SK-N-SH (cell line): Measurements from ENCODE around the gene CC2D2B. TPM values are rescaled to one million over a fixed set of nuclear protein-coding genes. Genes with fewer than 3 reads are reported as not detected.

ENCODE experiments used
- CTCF ChIA-PET: fragments of 300-600, 350-600 bp; formaldehyde crosslinking; extraction: SDS; loops from one replicate; lab custom pipeline; 2021; lab: Yijun Ruan, JAX
- POLR2A ChIA-PET: fragments of 350-600 bp; sonication (Branson Sonifier 250); formaldehyde crosslinking; extraction: SDS; loops from one replicate; lab custom pipeline; 2020; ENCODE audit warnings: antibody characterized with exemption, inconsistent platforms; lab: Yijun Ruan, JAX
- DNase-seq: peaks from one replicate; pipeline ENCODE4 v3.0.0; 2012
- H2AFZ ChIP-seq: fragments of 200-600 bp; sonication (generic); 2 replicates; pipeline ENCODE4 v1.8.1; 2016; ENCODE audit warnings: antibody characterized with exemption, mild to moderate bottlenecking, low read depth
- H3F3A ChIP-seq: fragments of 200-600 bp; sonication (generic); replicated peaks from 2 replicates; pipeline ENCODE3; 2016; ENCODE audit warnings: antibody characterized with exemption, mild to moderate bottlenecking; ENCODE audit not compliant: insufficient read depth
- H3K27ac ChIP-seq, 2 experiments: fragments of 200-500 bp in 1 of 2; fragments of 200-600 bp in 1 of 2; sonication (Bioruptor generic) in 1 of 2; sonication (generic), shearing (Covaris generic) in 1 of 2; 2 replicates each; pipeline versions ENCODE4 v1.5.1 to v1.6.1; 2014 to 2016; ENCODE audit warnings: low read depth in 2 of 2, inconsistent platforms in 1 of 2, low read length in 1 of 2, mild to moderate bottlenecking in 1 of 2, mixed read lengths in 1 of 2
- H3K27me3 ChIP-seq: fragments of 200-600 bp; sonication (generic), shearing (Covaris generic); 2 replicates; pipeline ENCODE4 v1.6.1; 2016; ENCODE audit warnings: mixed run types; ENCODE audit not compliant: insufficient read depth
- H3K36me3 ChIP-seq, 2 experiments: fragments of 200-500 bp in 1 of 2; fragments of 200-600 bp in 1 of 2; sonication (Bioruptor generic) in 1 of 2; sonication (generic) in 1 of 2; replicated peaks in 1 of 2; 2 replicates each; pipeline versions ENCODE3 to v1.5.1; 2014 to 2016; ENCODE audit warnings: low read length in 1 of 2, mild to moderate bottlenecking in 1 of 2; ENCODE audit not compliant: insufficient read depth in 2 of 2, control insufficient read depth in 1 of 2
- H3K4me1 ChIP-seq, 2 experiments: fragments of 200-500 bp in 1 of 2; fragments of 200-600 bp in 1 of 2; sonication (Bioruptor generic) in 1 of 2; sonication (generic), shearing (Covaris generic) in 1 of 2; 2 replicates each; pipeline versions ENCODE4 v1.5.1 to v1.6.1; 2014 to 2016; ENCODE audit warnings: low read depth in 1 of 2, low read length in 1 of 2, mixed run types in 1 of 2; ENCODE audit not compliant: insufficient read depth in 2 of 2, control insufficient read depth in 1 of 2
- H3K4me2 ChIP-seq: fragments of 200-600 bp; sonication (generic), shearing (Covaris generic); 2 replicates; pipeline ENCODE4 v1.6.1; 2017; ENCODE audit warnings: mixed run types
- H3K4me3 ChIP-seq, 2 experiments: fragments of 200-500 bp in 1 of 2; fragments of 200-600 bp in 1 of 2; sonication (Bioruptor generic) in 1 of 2; sonication (generic), shearing (Covaris generic) in 1 of 2; 2 replicates each; pipeline versions ENCODE4 v1.5.1 to v1.8.1; 2014 to 2016; ENCODE audit warnings: low read depth in 2 of 2, inconsistent platforms in 1 of 2, low read length in 1 of 2, mild to moderate bottlenecking in 1 of 2, mixed read lengths in 1 of 2, moderate library complexity in 1 of 2
- H3K79me2 ChIP-seq: fragments of 200-600 bp; sonication (generic); 2 replicates; pipeline ENCODE4 v1.8.1; 2017; ENCODE audit warnings: mild to moderate bottlenecking; ENCODE audit not compliant: insufficient read depth
- H3K9ac ChIP-seq: fragments of 200-600 bp; sonication (generic); 2 replicates; pipeline ENCODE4 v1.6.1; 2017; ENCODE audit warnings: mixed run types
- H3K9me2 ChIP-seq: fragments of 200-600 bp; sonication (generic); 2 replicates; pipeline ENCODE4 v1.6.1; 2017; ENCODE audit warnings: mixed run types
- H3K9me3 ChIP-seq: fragments of 200-600 bp; sonication (generic); 2 replicates; pipeline ENCODE4 v1.6.1; 2017; ENCODE audit warnings: mixed run types, mild to moderate bottlenecking, moderate library complexity
- H4K20me1 ChIP-seq: fragments of 200-600 bp; sonication (generic); 2 replicates; pipeline ENCODE4 v1.6.1; 2017; ENCODE audit warnings: mild to moderate bottlenecking, mixed run types; ENCODE audit not compliant: insufficient read depth
- EP300 ChIP-seq, 2 experiments: IDR thresholded peaks; 2 replicates each; pipeline versions ENCODE4 v1.4.0 to v1.6.1; 2012; ENCODE audit warnings: borderline replicate concordance in 1 of 2, low read depth in 1 of 2, low read length in 1 of 2
- FOXJ3 ChIP-seq: sonication (generic); formaldehyde crosslinking; IDR thresholded peaks from 2 replicates; pipeline ENCODE4 v1.5.1; 2020; ENCODE audit warnings: mild to moderate bottlenecking, missing genetic modification reagents
- GABPA ChIP-seq: IDR thresholded peaks from 2 replicates; pipeline ENCODE4 v1.4.0; 2012; ENCODE audit warnings: low read depth, mild to moderate bottlenecking
- MEF2A ChIP-seq: IDR thresholded peaks from 2 replicates; pipeline ENCODE4 v1.4.0; 2012; ENCODE audit warnings: low read depth, borderline replicate concordance
- MXI1 ChIP-seq: IDR thresholded peaks from 2 replicates; pipeline ENCODE4 v1.6.1; 2012; ENCODE audit warnings: mild to moderate bottlenecking, low read depth, low read length, improper control_type of control experiment
- NRF1 ChIP-seq: IDR thresholded peaks from 2 replicates; pipeline ENCODE4 v1.6.1; 2012; ENCODE audit warnings: low read depth, mild to moderate bottlenecking, low read length
- POLR2AphosphoS5 ChIP-seq: IDR thresholded peaks from 2 replicates; pipeline ENCODE4 v1.6.1; 2012; ENCODE audit warnings: low read depth, low read length
- REST ChIP-seq: IDR thresholded peaks from 2 replicates; pipeline ENCODE4 v1.6.1; 2012; ENCODE audit warnings: mild to moderate bottlenecking, low read depth, low read length, moderate library complexity
- RXRA ChIP-seq: IDR thresholded peaks from 2 replicates; pipeline ENCODE4 v1.4.0; 2012; ENCODE audit warnings: low read depth, mild to moderate bottlenecking, borderline replicate concordance
- SIN3A ChIP-seq: IDR thresholded peaks from 2 replicates; pipeline ENCODE4 v1.6.1; 2012; ENCODE audit warnings: low read depth, mild to moderate bottlenecking, low read length, moderate library complexity, borderline replicate concordance
- SMC3 ChIP-seq: IDR thresholded peaks from 2 replicates; pipeline ENCODE4 v1.6.1; 2012; ENCODE audit warnings: low read depth, low read length, improper control_type of control experiment
- TEAD4 ChIP-seq: IDR thresholded peaks from 2 replicates; pipeline ENCODE4 v1.4.0; 2012; ENCODE audit warnings: mild to moderate bottlenecking, borderline replicate concordance; ENCODE audit not compliant: insufficient read depth
- YY1 ChIP-seq: IDR thresholded peaks from 2 replicates; pipeline ENCODE4 v1.4.0; 2012; ENCODE audit warnings: low read depth, mild to moderate bottlenecking
- WGBS: methylation state at CpG from one replicate; pipeline ENCODE4 v1.1.6; 2017; ENCODE audit warnings: low lambda C conversion rate; 5-methylcytosine and 5-hydroxymethylcytosine counted together
- polyA plus RNA-seq, 3 experiments: library from polyadenylated mRNA; depleted of rRNA; stranded (reverse); fragments of >200 nt; gene quantifications; 2 replicates each; pipeline ENCODE4 v1.2.3, GENCODE V29; 2012
- TF ChIP-seq, protein P1 (sequence below): IDR thresholded peaks from 2 replicates; pipeline ENCODE4; 2012
- TF ChIP-seq, protein P2 (sequence below): fragments of 150-350 bp; IDR thresholded peaks from 2 replicates; pipeline ENCODE4 v1.6.1; 2017; ENCODE audit warnings: antibody characterized with exemption, low read length, low read depth, borderline replicate concordance
- TF ChIP-seq, protein P3 (sequence below): fragments of 200-600 bp; sonication (generic); IDR thresholded peaks from 2 replicates; pipeline ENCODE4 v1.6.1; 2017; ENCODE audit warnings: antibody characterized with exemption, mild to moderate bottlenecking, moderate library complexity
- TF ChIP-seq, protein P4 (sequence below): IDR thresholded peaks from 2 replicates; pipeline ENCODE4 v1.4.0; 2012; ENCODE audit warnings: low read depth, borderline replicate concordance
- TF ChIP-seq, protein P5 (sequence below): fragments of 150-350 bp; IDR thresholded peaks from 2 replicates; pipeline ENCODE4 v1.6.1; 2016; ENCODE audit warnings: mild to moderate bottlenecking, low read depth, low read length

The CC2D2B gene
- polyA plus RNA-seq, 1 of the 3 experiments (the other 2 are of a cell fraction): not detected

GRCh38 chr10:95987685-95988426 lies 80.1 kb downstream of the CC2D2B start:
- H3K4me3 ChIP-seq: no peak overlapping the region
- H4K20me1 ChIP-seq: no peaks in the 10 kb centered on the region
- no peak for DNase-seq
- no peaks in the 10 kb centered on the region for H3K9me2 ChIP-seq
- TF ChIP-seq, protein P1, sequence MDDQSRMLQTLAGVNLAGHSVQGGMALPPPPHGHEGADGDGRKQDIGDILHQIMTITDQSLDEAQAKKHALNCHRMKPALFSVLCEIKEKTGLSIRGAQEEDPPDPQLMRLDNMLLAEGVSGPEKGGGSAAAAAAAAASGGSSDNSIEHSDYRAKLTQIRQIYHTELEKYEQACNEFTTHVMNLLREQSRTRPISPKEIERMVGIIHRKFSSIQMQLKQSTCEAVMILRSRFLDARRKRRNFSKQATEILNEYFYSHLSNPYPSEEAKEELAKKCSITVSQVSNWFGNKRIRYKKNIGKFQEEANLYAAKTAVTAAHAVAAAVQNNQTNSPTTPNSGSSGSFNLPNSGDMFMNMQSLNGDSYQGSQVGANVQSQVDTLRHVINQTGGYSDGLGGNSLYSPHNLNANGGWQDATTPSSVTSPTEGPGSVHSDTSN: no peak
- TF ChIP-seq, protein P2, sequence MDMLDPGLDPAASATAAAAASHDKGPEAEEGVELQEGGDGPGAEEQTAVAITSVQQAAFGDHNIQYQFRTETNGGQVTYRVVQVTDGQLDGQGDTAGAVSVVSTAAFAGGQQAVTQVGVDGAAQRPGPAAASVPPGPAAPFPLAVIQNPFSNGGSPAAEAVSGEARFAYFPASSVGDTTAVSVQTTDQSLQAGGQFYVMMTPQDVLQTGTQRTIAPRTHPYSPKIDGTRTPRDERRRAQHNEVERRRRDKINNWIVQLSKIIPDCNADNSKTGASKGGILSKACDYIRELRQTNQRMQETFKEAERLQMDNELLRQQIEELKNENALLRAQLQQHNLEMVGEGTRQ: no peak
- TF ChIP-seq TEAD4 (no peak), YY1 (no peak), GABPA (no peak), MXI1 (no peak), EP300 (IDR thresholded peaks at IDR 0.05; ENCODE audit: borderline replicate concordance in 1 of 2, low read depth in 1 of 2, low read length in 1 of 2) (no peak), FOXJ3 (CRISPR knock-in tag) (no peak), MEF2A (no peak), REST (no peak), POLR2AphosphoS5 (no peak), SIN3A (no peak), NRF1 (no peak), SMC3 (no peak), RXRA (no peak)
- TF ChIP-seq, protein P3, sequence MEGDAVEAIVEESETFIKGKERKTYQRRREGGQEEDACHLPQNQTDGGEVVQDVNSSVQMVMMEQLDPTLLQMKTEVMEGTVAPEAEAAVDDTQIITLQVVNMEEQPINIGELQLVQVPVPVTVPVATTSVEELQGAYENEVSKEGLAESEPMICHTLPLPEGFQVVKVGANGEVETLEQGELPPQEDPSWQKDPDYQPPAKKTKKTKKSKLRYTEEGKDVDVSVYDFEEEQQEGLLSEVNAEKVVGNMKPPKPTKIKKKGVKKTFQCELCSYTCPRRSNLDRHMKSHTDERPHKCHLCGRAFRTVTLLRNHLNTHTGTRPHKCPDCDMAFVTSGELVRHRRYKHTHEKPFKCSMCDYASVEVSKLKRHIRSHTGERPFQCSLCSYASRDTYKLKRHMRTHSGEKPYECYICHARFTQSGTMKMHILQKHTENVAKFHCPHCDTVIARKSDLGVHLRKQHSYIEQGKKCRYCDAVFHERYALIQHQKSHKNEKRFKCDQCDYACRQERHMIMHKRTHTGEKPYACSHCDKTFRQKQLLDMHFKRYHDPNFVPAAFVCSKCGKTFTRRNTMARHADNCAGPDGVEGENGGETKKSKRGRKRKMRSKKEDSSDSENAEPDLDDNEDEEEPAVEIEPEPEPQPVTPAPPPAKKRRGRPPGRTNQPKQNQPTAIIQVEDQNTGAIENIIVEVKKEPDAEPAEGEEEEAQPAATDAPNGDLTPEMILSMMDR: no peak
- TF ChIP-seq, protein P4, sequence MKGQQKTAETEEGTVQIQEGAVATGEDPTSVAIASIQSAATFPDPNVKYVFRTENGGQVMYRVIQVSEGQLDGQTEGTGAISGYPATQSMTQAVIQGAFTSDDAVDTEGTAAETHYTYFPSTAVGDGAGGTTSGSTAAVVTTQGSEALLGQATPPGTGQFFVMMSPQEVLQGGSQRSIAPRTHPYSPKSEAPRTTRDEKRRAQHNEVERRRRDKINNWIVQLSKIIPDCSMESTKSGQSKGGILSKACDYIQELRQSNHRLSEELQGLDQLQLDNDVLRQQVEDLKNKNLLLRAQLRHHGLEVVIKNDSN: no peak
- TF ChIP-seq, protein P5, sequence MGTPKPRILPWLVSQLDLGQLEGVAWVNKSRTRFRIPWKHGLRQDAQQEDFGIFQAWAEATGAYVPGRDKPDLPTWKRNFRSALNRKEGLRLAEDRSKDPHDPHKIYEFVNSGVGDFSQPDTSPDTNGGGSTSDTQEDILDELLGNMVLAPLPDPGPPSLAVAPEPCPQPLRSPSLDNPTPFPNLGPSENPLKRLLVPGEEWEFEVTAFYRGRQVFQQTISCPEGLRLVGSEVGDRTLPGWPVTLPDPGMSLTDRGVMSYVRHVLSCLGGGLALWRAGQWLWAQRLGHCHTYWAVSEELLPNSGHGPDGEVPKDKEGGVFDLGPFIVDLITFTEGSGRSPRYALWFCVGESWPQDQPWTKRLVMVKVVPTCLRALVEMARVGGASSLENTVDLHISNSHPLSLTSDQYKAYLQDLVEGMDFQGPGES: no peak
- POLR2A ChIA-PET: no interaction called here
- H3K79me2 ChIP-seq: no peaks in the 10 kb centered on the region
- no peaks in the 10 kb centered on the region for H3K4me1 ChIP-seq
- no peaks in the 10 kb centered on the region for H3F3A ChIP-seq
- no peak overlapping the region for H2AFZ ChIP-seq
- no peak overlapping the region for H3K27ac ChIP-seq
- WGBS: 24% methylated on average over 2 of the region's 2 CpGs
- H3K9ac ChIP-seq: no peak overlapping the region
- CTCF ChIA-PET: interaction anchor here (1.2 kb wide), 2 partner anchors 29 to 294 kb away, joined by 3 to 4 read pairs; partner anchors contain the start of gene TCTN3
- H3K9me3 ChIP-seq: no peaks in the 10 kb centered on the region
- no peaks in the 10 kb centered on the region for H3K27me3 ChIP-seq
- H3K36me3 ChIP-seq: no peaks in the 10 kb centered on the region
- no peak overlapping the region for H3K4me2 ChIP-seq
